Stromal cell of bone marrow (primary cell): ENCODE results near the gene TIMM8A.

Source experiments
- DNase-seq: peaks from one replicate; pipeline ENCODE4 v3.0.0-alpha.2; 2012; ENCODE audit warnings: low read depth

TIMM8A gene

GRCh38 chrX:101348452-101349192, at the start of gene TIMM8A:
Gene TIMM8A (minus strand): TSS chrX:101348742. CDS start chrX:101348664, 78 bp downstream.
- peak; percentile 50 for DNase-seq

DNA sequence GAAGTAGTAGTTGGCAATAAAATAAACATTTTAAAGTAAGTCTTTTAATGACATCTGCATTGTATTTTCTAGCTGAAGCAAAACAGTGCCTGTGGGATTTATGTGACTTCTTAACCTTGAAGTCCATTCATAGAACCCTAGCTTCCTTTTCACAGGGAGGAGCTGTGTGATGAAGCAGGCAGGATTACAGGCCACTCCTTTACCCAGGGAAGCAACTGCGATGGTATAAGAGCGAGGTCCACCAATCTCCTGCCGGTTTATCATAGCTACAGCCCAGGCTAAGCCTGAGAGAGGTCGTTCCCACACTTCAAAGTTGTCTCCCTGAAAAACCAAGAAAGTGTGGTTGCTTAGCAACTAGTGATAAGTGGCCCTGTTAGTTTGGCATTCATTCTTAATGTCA, 49.2 kb upstream of the TIMM8A start:
- DNase-seq, result no peak

- no peak for DNase-seq
These were observed 47.2 kb upstream of the TIMM8A start for GRCh38 chrX:101395789-101396188.

GRCh38 chrX:101394372-101394771, 45.8 kb upstream of the TIMM8A start:
- DNase-seq, result no peak

DNA sequence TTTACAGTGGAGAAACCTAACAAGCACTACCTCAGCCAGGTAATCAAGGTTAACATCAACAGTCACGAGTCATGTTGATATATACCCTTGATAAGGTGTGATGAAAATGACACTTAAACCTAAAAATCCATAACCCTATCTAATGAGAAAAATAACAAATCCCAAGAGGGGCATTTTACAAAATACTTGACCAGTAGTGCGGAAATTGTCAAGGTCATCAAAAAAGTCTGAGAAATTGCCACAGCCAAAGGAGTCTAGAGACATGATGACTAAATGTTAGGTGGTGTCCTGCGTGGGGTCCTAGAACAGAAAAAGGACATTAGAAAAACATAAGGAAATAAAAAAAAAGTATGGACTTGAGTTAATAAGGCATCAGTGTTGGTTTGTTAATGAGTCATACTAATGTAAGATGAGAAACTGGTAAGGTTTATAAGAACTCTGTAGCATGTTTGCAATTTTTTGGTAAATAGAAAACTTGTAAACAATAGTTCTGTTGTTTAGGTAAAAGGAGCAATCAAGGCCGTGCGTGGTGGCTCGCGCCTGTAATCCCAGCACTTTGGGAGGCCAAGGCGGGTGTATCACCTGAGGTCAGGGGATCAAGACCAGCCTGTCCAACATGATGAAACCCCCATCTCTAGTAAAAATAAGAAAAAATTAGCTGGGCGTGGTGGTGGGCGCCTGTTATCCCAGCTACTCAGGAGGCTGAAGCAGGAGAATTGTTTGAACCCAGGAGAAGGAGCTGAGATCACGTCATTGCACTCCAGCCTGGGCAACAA, 45.2 kb upstream of the TIMM8A start:
- no peak for DNase-seq

DNA sequence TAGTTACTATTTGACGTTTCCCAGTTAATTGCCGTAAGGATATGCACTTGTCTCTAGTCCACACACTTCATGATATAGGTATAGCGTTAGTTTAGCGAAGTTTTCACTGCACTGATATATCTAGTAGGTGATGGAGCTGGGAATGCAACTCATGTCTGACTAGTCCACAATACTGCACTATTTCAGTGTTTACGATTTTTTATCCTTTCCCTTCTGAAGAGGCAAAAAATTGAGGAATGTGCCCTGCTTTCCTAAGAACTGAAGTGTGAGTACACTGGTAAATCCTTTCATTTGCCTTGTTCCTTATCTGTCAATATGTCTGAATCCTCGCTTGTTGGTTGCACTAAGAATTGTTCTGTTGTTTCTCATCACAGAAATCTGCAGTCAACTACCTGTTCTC, 43.3 kb upstream of the TIMM8A start:
- no peak for DNase-seq

- peak; percentile 78 for DNase-seq
These were observed 42.4 kb upstream of the TIMM8A start, which contains the start of gene RPL36A for GRCh38 chrX:101390664-101391525. Gene RPL36A (plus strand): TSS chrX:101391011. CDS start chrX:101391044, 33 bp downstream.

GRCh38 chrX:101388604-101389003, 40.1 kb upstream of the TIMM8A start:
- DNase-seq, result no peak

GRCh38 chrX:101386542-101386885, 38.0 kb upstream of the TIMM8A start:
- no peak for DNase-seq

DNA sequence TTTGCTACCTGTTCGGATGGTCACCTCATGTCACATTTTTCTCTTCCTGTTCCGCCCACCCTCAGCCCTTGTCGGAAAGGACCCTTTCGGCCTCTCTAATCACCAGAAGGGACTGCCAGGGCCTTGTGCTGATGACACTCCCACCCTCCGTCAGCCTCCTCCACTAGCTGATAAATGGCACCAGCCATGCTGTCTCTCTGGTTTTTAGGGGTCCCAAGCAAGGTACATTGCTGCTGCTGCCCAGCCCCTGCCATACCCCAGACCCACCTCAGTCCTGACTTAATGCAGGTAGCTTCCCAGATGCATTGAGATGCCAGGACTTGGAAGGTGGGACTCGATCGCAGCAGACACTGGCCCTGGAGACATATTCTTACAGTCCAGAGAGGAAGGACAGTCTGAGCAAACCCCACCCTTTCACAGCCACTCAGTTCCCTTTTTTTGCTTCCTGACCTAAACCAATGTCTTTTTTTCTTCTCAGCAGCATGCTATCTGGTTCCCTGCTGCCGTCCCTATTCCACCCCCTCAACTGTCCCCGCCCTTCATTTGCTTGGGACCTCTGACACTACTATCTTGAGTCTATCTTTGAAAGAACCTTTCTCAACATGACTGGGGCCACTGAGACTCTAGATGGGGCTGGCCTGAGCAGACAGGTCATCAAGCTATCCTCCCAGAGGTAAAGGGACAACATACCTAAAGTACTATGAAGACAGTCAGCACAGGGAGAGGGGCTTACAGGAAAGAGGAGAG, 37.4 kb upstream of the TIMM8A start, which contains the start of gene BTK:
Gene BTK (minus strand): TSS at position 397 of the 747 bp plus-strand sequence. CDS start 10,907 bp downstream, outside the sequence.
- no peak for DNase-seq

DNA sequence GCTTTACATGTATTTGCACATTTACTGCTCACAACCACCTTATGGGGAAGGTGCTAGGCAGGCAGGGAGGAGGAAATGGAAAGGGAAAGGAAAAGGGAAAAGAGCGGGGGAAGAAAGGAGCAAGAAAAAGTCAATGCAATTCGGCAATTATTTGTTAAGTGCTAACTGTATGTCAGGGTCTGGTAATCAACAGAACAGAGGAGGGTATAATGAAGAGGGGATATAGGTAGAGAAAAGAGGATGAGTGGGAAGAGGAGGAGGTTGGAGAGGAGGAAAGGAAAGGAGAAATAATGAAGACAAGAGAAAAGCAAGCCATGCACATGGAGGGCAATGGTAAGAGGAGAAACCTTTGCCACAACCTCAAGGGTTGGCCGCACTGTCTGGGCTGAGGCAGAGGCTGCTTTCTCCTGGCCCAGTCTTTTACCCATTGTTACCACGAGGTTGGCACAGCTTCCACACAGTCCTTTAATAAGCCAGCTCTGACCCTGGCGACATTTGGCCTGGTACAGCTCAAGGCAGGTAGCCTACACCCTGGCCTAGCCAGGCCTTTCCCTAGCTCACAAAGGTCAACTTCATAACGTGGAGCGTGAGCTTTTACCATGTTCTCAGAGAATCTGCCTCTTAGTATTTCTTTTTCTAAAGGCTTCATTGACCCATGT, 36.6 kb upstream of the TIMM8A start:
- no peak for DNase-seq

DNA sequence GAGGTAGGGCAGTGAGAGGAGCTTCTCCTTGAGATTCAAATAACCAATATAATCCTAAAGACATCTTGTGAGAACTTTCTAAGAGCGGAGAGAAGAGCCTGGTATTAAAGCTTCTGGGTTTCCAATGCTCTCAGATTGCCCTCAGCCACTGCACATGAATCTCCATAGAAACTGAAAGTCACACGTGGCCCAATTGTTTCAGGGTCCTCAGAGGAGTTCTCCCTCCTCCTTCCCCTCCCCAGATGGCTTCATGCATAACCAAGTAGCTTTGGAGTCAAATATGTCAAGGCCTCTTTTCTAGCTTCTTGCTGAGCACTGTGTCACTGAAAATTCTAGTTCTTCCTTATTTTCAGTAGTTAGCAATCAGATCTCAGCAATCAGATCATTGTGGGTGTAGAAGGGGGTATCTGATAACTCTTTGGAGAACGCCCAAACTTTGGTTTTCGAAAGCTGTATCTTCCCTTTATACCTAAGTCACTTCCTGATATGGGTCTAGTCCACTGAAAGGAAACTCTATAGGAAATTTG, 35.2 kb upstream of the TIMM8A start:
- no peak for DNase-seq

GRCh38 chrX:101377547-101377946, 29.0 kb upstream of the TIMM8A start:
- DNase-seq, result no peak

DNA sequence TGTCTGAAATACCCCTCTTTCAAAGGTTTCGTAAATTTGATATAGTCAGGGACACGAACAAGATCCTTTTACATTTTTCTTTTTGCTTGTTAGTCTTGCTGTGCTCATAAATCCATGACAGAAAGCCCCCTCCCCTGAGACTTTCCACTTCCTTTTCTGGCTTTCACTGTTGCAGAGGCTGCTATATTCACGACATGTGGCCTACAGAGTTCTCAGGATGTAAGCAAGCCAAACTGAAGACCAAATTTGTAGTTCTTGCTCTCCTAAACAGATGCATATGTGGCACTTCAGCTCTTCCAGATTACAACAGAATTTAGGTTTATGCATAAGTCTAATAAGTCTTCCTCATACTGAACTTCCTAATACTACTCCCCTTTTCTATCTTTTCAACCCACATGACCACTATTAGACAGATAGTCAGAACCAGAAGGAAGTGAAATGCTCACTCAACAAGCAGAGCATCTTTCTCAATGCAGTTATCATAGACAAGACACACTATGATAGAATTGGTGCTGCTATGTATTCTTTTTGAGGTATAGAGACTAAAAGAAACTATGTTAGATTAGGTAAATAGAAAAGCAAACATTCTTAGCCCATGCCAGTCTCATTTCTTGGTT, 22.5 kb upstream of the TIMM8A start:
- no peak for DNase-seq

DNA sequence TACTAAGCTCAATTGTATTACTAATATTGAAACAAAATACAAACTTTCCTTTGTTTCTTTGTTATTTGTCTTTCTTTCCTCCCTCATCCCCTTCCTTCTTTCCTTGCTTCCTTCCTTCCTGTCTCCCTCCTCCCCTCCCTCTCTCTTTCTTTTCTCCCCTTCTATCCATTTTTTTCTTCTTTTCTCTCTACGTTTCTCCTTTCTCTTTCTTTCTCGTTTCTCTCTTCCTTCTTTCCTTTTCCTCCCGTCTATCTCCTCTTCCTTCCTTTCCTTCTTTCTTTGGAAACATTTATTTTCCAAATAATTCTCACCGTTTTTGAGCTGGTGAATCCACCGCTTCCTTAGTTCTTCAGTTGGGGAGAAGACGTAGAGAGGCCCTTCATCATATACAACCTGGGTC, 21.1 kb upstream of the TIMM8A start:
- DNase-seq, result no peak

GRCh38 chrX:101368800-101369199, 20.3 kb upstream of the TIMM8A start:
- DNase-seq, result no peak

- no peak for DNase-seq
These were observed 16.8 kb upstream of the TIMM8A start for GRCh38 chrX:101365301-101365795.

GRCh38 chrX:101362757-101363156, 14.2 kb upstream of the TIMM8A start:
- no peak for DNase-seq

DNA sequence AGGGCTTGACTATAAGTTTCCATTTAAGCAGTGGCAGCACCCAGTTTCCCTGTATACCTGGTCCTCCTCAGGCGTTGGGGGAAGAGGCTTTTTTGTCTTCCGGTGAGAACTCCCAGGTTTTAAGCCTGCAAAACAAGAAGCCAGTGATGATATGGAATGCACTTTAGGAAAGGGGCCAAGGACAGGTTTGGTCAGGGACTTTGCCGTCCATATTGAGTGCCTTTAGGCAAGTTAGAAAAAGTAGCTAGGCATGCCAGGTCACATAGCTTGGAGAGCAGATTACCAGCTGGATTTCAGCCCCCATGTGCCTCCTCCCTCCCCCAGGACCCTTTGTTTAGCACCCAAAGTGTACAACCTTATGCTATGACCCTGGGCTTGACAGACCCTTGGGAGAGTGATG, 13.6 kb upstream of the TIMM8A start:
- DNase-seq, result no peak

- no peak for DNase-seq
These were observed 11.8 kb upstream of the TIMM8A start for GRCh38 chrX:101360390-101360789.
